Germinal center (tissue), 1 donor: ENCODE measurements around the gene KLHL17.

Source experiments
- DNase-seq: peaks from one replicate; pipeline ENCODE4 v3.0.0; 2012; ENCODE audit warnings: mixed read lengths, low spot score

Gene KLHL17

GRCh38 chr1:960363-961131, at the start of gene KLHL17:
TSS of gene KLHL17 (plus strand) at chr1:960584. CDS start at chr1:960694, 110 bp downstream.
- peak; percentile 79 for DNase-seq

DNA sequence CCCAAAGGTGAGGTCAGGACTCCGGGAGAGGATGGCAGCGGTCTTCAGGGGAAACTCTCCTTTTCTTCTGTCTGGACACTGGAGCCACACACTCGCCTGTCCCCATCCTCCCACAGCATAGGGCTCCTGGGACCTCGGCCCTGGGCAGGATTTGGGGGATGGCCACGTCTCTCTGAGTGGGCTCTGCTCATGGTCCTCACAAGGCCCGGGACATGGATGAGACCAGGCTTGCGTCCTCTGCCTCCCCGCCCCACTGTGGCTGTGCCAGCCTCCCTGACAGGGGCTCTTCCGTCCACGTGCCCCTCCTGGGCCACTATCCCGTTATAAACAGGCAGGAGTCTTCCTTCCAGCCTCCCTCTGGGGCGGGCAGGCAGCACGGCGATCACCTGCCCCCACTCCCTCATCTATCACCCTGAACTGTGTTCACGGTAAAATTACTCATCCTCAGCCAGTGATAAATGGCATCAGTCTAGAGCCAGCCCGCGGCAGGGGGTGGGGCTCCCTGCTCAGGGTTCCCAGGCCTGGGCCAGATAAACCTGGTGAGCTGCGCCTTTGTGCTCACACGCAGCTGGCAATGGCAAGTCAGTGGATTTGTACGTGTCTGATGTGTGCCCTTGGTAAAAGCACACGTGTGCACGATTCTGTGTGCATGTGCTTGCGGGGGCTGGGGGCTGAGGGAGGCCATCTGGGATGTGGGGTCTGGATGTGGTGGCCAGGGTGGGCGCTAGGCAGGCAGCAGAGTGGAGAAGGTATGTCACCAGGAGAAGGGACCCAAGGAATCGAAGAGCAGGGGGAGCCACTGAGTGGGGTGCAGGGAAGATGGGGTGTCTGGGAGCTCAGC, 49.3 kb upstream of the KLHL17 start:
- DNase-seq: no peak

DNA sequence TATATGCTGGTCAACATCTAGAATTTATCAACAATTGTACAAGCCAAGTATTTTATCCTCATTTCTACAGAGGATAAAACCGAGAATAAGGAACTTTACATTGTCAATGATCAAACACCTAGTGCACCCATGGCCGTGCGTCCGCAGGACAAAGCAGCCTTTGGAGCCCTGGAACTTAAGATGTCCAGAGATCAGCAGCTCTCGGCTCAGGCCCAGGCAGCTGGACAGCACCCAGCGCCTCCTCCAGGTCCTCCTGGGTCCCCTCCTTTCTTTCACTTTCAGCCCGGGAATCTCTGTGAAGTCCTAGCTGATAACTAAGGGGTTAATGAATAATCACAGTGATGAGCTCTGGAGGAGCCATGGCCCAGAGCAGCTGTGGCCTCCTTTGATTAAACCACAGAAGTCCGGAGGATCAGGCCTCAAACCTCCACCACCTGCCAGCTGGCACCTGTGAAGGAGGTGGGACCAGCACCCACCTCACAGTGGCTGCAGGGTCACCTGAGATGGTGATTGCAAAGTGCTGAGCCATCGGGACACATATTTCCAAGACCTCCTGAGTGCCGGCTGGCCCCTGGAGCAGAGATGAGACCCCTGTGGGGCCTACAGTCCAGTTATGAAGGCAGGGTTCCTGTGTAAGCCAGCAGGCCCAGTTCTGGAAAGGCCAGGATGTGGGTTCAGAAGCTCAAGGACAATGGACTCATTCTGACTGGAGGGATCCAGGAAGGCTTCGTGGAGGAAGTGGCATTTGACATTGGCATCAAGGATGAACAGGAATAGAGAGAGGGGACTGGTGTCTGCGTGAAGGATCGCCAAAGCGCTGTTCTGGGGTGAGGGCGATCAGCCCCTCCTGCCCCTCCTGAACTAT, 48.3 kb upstream of the KLHL17 start:
- DNase-seq: no peak

DNA sequence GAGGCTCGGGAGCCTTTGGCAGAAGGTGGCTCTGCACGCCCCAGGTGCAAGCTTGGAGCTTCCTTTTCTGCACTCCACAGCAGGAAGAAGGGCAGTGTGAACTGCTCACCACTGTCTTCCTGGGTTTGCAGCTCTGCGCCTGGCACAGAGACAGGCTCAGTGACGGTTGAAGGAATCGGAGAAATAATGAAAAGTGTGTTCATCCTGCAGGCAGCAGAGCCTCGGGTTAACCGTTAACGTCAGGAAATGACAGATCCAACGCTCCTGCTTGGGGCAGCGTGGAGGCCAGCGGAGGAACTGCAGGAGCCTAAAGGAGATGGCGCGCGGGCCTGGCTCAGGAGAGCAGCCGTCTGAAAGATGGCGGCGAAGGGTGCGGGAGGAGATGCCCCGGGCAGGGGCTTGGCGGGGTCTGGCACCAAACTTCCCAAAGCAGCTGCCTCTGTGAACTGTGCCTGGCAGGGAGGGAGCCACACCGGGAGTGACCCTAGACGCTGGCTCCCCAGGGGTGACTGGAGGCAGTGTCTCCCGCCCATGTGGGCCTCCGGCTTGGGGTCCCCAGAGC, 47.6 kb upstream of the KLHL17 start:
- no peak for DNase-seq

- no peak for DNase-seq
These were observed 46.8 kb upstream of the KLHL17 start for GRCh38 chr1:913491-914130.

- no peak for DNase-seq
These were observed 46.1 kb upstream of the KLHL17 start for GRCh38 chr1:914131-914890.

- no peak for DNase-seq
These were observed 45.5 kb upstream of the KLHL17 start for GRCh38 chr1:914891-915280.

GRCh38 chr1:915295-916172, 44.9 kb upstream of the KLHL17 start:
- DNase-seq: no peak

GRCh38 chr1:916173-917075, 44.0 kb upstream of the KLHL17 start:
- no peak for DNase-seq

DNA sequence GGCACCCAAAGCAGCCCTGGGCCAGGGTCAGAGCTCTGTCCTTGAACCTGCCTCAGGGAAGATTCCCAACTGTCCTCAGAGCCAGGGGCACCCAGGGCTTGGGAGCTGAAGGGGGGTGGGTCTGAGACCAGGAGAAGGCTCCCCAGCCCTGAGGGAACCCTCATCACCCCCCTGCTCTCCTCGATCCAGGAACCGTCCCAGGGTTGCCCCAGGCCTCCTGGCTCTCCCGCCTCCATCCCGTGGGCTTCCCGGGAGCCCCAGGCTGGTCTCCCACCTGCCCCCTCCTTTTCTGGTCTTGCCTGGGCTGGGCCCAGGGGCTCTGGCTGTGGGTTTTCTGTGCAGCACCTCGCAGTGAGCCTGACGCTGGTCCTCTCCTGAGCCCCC, 43.3 kb upstream of the KLHL17 start:
- DNase-seq: no peak

DNA sequence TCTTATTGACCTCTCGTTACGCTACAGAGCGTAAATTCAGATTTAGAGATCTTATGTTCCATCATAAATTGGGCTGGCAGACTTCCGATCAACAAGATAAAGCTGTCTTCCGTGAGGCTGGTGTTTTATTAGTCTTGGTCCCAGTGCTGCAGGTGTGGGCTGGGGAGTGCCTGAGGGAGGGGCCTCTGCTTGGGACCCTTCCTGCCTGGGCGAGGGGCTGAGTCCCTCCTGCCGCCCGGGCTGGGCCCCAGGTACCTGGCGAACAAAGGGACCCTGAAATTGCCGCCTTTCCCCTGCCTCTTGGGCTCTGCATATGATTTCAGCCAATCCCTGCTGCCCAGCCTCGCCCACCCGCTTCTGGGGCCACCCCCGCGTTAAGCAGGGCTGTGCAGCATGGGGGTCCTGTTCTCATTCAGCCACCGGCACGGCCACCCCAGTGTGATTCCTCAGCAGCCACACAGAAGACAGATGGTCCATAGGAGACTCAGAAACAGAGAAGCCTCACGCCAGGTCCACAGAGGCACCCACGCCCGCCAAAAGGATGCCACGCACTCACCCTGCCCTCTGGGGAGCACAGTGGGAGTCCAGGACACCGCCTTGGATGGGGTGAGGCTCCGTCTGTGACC, 42.8 kb upstream of the KLHL17 start:
- DNase-seq: no peak

- no peak for DNase-seq
These were observed 42.0 kb upstream of the KLHL17 start for GRCh38 chr1:918353-918752.

GRCh38 chr1:918843-919242, 41.5 kb upstream of the KLHL17 start:
- DNase-seq: no peak

GRCh38 chr1:919271-919872, 41.0 kb upstream of the KLHL17 start:
- DNase-seq: no peak

DNA sequence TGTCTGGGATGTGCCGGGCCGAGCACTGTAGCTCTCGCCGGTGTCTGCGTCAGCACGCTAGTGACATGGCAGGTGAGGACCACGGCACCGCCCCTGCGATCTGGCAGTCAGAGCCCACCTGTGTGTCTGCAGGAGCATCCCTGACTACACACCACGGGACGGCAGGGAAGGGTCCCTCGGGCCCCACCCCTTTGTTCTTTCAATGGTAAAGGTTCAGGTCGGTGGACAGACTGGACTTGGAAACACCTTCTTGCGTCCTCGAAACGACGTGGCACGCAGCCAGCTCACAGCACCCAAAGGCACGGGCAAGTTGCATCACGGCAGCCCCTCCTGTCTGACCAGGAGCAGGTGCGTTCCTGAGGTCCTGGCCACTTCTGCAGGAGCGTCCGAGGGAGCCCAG, 40.4 kb upstream of the KLHL17 start:
- DNase-seq: no peak

GRCh38 chr1:920521-920920, 39.9 kb upstream of the KLHL17 start:
- DNase-seq: no peak

DNA sequence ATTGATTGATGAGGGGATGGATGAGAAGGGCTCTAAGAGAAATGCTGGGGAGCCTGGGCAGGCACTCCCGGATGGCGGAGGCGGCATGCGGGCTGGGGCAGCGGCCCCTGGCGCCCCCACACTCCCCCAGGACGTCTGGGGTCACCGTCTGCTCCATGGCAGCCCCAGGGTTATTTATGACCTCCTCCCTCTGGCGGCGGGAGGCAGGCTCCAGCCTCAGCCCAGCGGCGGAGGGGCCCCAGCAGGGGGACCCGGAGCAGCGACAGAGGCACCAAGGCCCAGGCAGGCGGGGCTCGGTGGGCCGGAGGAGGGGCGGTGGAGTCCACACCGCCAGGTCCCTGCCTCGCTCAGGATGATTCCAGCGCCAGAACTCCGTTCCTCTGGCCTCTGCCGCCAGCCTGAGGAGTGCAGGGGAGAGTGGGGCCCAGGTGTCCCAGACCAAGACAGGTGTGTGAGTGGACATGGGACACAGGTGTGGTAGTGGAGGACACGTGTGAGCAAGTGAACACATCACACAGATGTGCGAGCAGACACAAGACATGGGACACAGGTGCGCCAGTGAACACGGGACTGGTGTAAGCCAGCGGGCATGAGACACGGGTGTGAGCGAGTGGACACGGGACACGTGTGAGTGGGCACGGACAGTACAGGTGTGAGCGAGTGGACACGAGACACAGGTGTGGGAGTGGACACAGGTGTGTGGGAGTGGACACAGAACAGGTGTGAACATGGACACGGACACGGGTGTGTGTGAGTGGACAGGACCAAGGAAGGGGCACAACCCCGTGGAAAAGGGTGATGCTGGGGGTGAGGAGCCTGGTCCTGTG, 39.2 kb upstream of the KLHL17 start:
- DNase-seq: peak; percentile 42
